NCI-H146 (cell line): ENCODE data around the gene SLC5A4.
"Not testable (repeated sequence)": the region's sequence is repeated elsewhere in the genome, so short reads cannot be mapped to it uniquely, and the experiment has no call there.

Experiments
- DNase-seq: peaks from one replicate; lab custom pipeline; 2025; lab: John Stamatoyannopoulos, UW

The SLC5A4 gene

GRCh38 chr22:32199961-32200360, 55.2 kb downstream of the SLC5A4 start:
- no peak for DNase-seq

GRCh38 chr22:32199341-32199740, 55.8 kb downstream of the SLC5A4 start:
- DNase-seq: no peak

- not testable (repeated sequence) for DNase-seq
These were observed 57.5 kb downstream of the SLC5A4 start for GRCh38 chr22:32197553-32198226.

- not testable (repeated sequence) for DNase-seq
These were observed 59.2 kb downstream of the SLC5A4 start for GRCh38 chr22:32195900-32196299.

- DNase-seq: not testable (repeated sequence)
These were observed 61.8 kb downstream of the SLC5A4 start for GRCh38 chr22:32193346-32193745.

- DNase-seq: not testable (repeated sequence)
These were observed 64.1 kb downstream of the SLC5A4 start for GRCh38 chr22:32191021-32191420.

GRCh38 chr22:32185821-32186220, 69.3 kb downstream of the SLC5A4 start:
- DNase-seq: peak; percentile 52

GRCh38 chr22:32183625-32184024, 71.5 kb downstream of the SLC5A4 start:
- no peak for DNase-seq

- DNase-seq: no peak
These were observed 74.1 kb downstream of the SLC5A4 start for GRCh38 chr22:32181043-32181442.

GRCh38 chr22:32177221-32177765, 77.9 kb downstream of the SLC5A4 start:
- DNase-seq: no peak

GRCh38 chr22:32175683-32176644, 79.2 kb downstream of the SLC5A4 start:
- DNase-seq: peak; percentile 58

- no peak for DNase-seq
These were observed 80.0 kb downstream of the SLC5A4 start for GRCh38 chr22:32175115-32175514.
